Measurements from ENCODE around the gene OST4. TPM values are rescaled to one million over a fixed set of nuclear protein-coding genes. Genes with fewer than 3 reads are reported as not detected.

Gene OST4
- total and polyA plus RNA-seq, 12 donors, result 174 to 617 (median 402) TPM

- peak overlapping the region; percentile 53 to 95 (median 86) for H3K27ac ChIP-seq
- no peaks in the 10 kb centered on the region for H3K9me3 ChIP-seq (replicated peaks in 1 of 3)
- TF ChIP-seq, protein P1, sequence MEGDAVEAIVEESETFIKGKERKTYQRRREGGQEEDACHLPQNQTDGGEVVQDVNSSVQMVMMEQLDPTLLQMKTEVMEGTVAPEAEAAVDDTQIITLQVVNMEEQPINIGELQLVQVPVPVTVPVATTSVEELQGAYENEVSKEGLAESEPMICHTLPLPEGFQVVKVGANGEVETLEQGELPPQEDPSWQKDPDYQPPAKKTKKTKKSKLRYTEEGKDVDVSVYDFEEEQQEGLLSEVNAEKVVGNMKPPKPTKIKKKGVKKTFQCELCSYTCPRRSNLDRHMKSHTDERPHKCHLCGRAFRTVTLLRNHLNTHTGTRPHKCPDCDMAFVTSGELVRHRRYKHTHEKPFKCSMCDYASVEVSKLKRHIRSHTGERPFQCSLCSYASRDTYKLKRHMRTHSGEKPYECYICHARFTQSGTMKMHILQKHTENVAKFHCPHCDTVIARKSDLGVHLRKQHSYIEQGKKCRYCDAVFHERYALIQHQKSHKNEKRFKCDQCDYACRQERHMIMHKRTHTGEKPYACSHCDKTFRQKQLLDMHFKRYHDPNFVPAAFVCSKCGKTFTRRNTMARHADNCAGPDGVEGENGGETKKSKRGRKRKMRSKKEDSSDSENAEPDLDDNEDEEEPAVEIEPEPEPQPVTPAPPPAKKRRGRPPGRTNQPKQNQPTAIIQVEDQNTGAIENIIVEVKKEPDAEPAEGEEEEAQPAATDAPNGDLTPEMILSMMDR (IDR thresholded peaks at IDR 0.05), result no peak
- TF ChIP-seq POLR2A (IDR thresholded peaks at IDR 0.05), result no peak
- intact Hi-C loops (cut with DNase I), result no loop called here
- peaks cover 0 to 32% of the 10 kb centered on the region in 2 donors for H3K36me3 ChIP-seq (replicated peaks in 1 of 2)
- no peaks in the 10 kb centered on the region for H3K27me3 ChIP-seq
- no peak for DNase-seq
- H3K4me3 ChIP-seq, result peak overlapping the region; percentile 79 to 98 (median 88)
- peaks cover 16 to 46% of the 10 kb centered on the region in 2 donors for H3K4me1 ChIP-seq (replicated peaks in 1 of 2)
- 1 to 3% (median 2%) methylated on average over 8 to 11 of the region's 11 CpGs for WGBS, 4 donors
Observed at GRCh38 chr2:27070653-27071276, 689 bp downstream of the OST4 start.

GRCh38 chr2:27069961-27070618 is 1.4 kb downstream of the OST4 start:
- H3K27ac ChIP-seq, result peak overlapping the region in 1 of 5 donors; percentile 83
- intact Hi-C loops (cut with DNase I), result no loop called here

DNA sequence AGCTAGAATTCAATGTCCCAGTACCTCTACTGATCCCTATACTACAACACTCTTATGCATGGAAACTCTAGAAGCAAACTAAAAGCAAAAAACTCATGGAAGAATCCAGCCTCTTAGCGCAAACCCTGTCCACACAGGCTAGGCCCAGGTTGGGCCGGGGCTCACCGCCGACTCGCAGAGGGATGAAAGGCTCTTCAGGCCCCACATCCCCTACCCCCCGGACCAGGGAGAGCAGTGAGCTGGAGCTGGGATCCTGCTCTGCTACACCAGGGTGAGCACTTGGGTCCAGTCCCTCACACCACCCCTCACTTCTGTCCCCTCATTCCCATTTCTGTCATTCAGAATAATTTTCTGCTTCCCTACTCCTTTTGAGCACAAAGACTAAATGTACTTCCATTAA is 2.0 kb downstream of the OST4 start:
- intact Hi-C loops (cut with DNase I), result no loop called here
- H3K4me3 ChIP-seq, result no peak overlapping the region
- H3K4me1 ChIP-seq (replicated peaks in 1 of 2), result peaks cover 16 to 35% of the 10 kb centered on the region in 2 donors
- WGBS, 4 donors, result 92 to 97% (median 93%) methylated on average over 6 of the region's 6 CpGs
- H3K36me3 ChIP-seq (replicated peaks in 1 of 2), result peaks cover 0 to 40% of the 10 kb centered on the region in 2 donors
- peak overlapping the region in 1 of 5 donors; percentile 42 for H3K27ac ChIP-seq
- peak in 1 of 7 donors; percentile 10 for DNase-seq
- no peaks in the 10 kb centered on the region for H3K9me3 ChIP-seq (replicated peaks in 1 of 3)
- TF ChIP-seq, protein P1 (IDR thresholded peaks at IDR 0.05), result no peak
- no peak for TF ChIP-seq POLR2A (IDR thresholded peaks at IDR 0.05)
- H3K27me3 ChIP-seq, result no peaks in the 10 kb centered on the region

More at GRCh38 chr2:27069961-27070618, 1.4 kb downstream of the OST4 start:
- Histone ChIP-seq H3K9me3 (replicated peaks in 1 of 3) (no peaks in the 10 kb centered on the region), H3K4me1 (replicated peaks in 1 of 2) (peaks cover 16 to 41% of the 10 kb centered on the region in 2 donors), H3K4me3 (peak overlapping the region in 1 of 4 donors; percentile 79), H3K27me3 (no peaks in the 10 kb centered on the region), H3K36me3 (replicated peaks in 1 of 2) (peaks cover 0 to 35% of the 10 kb centered on the region in 2 donors)
- TF ChIP-seq, protein P1 (IDR thresholded peaks at IDR 0.05), result no peak
- TF ChIP-seq POLR2A (IDR thresholded peaks at IDR 0.05), result no peak
- 62 to 66% (median 65%) methylated on average over 8 of the region's 8 CpGs for WGBS, 4 donors
- peak in 1 of 7 donors; percentile 13 for DNase-seq

DNA sequence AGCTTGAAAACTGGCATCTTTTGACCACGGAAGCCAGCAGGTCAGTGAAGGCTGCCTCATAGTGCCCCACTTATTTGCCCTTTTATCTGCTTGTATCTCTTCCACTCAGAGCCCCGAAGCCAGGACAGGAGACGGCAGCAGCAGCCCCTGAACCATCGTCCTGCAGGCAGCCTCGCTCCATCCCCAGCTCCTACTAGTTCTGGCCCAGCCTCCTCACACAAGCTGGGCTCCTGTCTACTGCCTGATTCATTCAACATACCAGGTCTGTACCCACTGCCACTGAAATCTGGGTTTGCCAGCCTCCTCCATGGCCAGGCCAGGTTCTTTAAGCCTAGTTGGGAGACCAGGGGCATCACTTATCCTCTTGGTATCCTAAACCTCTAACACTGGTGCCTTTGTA is 4.1 kb downstream of the OST4 start:
- intact Hi-C loops (cut with DNase I), result no loop called here
- DNase-seq, result peak in 1 of 7 donors; percentile 10

More for the DNA sequence above, 4.1 kb downstream of the OST4 start:
- H3K4me3 ChIP-seq, result no peak overlapping the region
- H3K9me3 ChIP-seq (replicated peaks in 1 of 3), result no peaks in the 10 kb centered on the region
- H3K4me1 ChIP-seq (replicated peaks in 1 of 2), result peaks cover 25 to 36% of the 10 kb centered on the region in 2 donors
- no peaks in the 10 kb centered on the region for H3K27me3 ChIP-seq
- no peak overlapping the region for H3K27ac ChIP-seq
- peaks cover 0 to 40% of the 10 kb centered on the region in 2 donors for H3K36me3 ChIP-seq (replicated peaks in 1 of 2)
- TF ChIP-seq, protein P1 (IDR thresholded peaks at IDR 0.05), result no peak
- WGBS, 4 donors, result 92 to 99% (median 94%) methylated on average over 5 of the region's 5 CpGs

Measured in adrenal gland (tissue), 12 donors.